Right lobe of liver (tissue), 6 donors: ENCODE data around the gene CST11. TPM values are rescaled to one million over a fixed set of nuclear protein-coding genes. Genes with fewer than 3 reads are reported as not detected.
A peak's percentile ranks its signal among the peaks of the same experiment; 100 is the strongest.

Source experiments
- ATAC-seq, 4 donors: fragments of 200-7000 bp; cut with Tn5 transposase; one replicate each; pipeline ENCODE4 v1.9.1; 2020; ENCODE audit warnings: mild to moderate bottlenecking in 4 of 4, moderate library complexity in 4 of 4
- DNase-seq, 3 donors: peaks; one replicate each; pipeline ENCODE4 v3.0.0-alpha.2; 2020
- H3K27ac ChIP-seq, 3 donors: fragments of 200-600 bp; one replicate each; pipeline ENCODE4 v1.8.0; 2022
- H3K27me3 ChIP-seq, 2 donors: fragments of 200-600 bp; one replicate each; pipeline ENCODE4 v1.8.0; 2022
- H3K36me3 ChIP-seq, 4 donors: fragments of 200-600 bp; sonication (generic) in 1 of 4; one replicate each; pipeline versions ENCODE4 v1.5.1 to v1.8.0; 2017 to 2022; ENCODE audit warnings: control low read depth in 1 of 4
- H3K4me1 ChIP-seq, 4 donors: fragments of 200-600 bp; sonication (generic) in 1 of 4; one replicate each; pipeline versions ENCODE4 v1.5.1 to v1.8.0; 2017 to 2022; ENCODE audit warnings: control low read depth in 1 of 4
- H3K4me3 ChIP-seq, 3 donors: fragments of 200-600 bp; one replicate each; pipeline ENCODE4 v1.8.0; 2022
- H3K9me3 ChIP-seq, 4 donors: fragments of 200-600 bp; sonication (generic) in 1 of 4; one replicate each; pipeline versions ENCODE4 v1.5.1 to v1.8.0; 2017 to 2022; ENCODE audit warnings: control low read depth in 1 of 4
- CTCF ChIP-seq, 4 donors: fragments of 200-600 bp in 3 of 4; fragments of 450-650 bp in 1 of 4; IDR thresholded peaks; one replicate each; pipeline versions ENCODE4 v1.5.1 to v1.8.0; 2016 to 2022; ENCODE audit warnings: antibody characterized with exemption in 4 of 4, mild to moderate bottlenecking in 2 of 4
- POLR2A ChIP-seq: fragments of 450-650 bp; IDR thresholded peaks from one replicate; pipeline ENCODE4 v1.6.1; 2017; ENCODE audit warnings: antibody characterized with exemption, mild to moderate bottlenecking
- WGBS: methylation state at CpG from one replicate; pipeline ENCODE4 v1.1.6; 2018; ENCODE audit warnings: low coverage, low lambda C conversion rate; ENCODE audit not compliant: insufficient coverage; ENCODE audit errors: missing lambda C conversion rate; 5-methylcytosine and 5-hydroxymethylcytosine counted together
- intact Hi-C, 2 donors: fragments of 100-400 bp; cut with DNase I; formaldehyde crosslinking; loops; one replicate each; pipeline versions ENCODE4 v1.11.2 to v1.14.1; 2022
- small RNA-seq, 2 experiments: library from RNA; depleted of rRNA; stranded (forward); fragments of <200 nt; gene quantifications; one replicate each; pipeline ENCODE3, GENCODE V24; 2016
- total RNA-seq, 6 experiments: library from RNA; depleted of rRNA in 2 of 6; stranded (reverse); fragments of >200 nt in 2 of 6; fragmentation: NEBNext Ultra II Directional in 3 of 6; extraction: Animal tissue kit (Norgen Biotek cat#: 25700) in 3 of 6; gene quantifications; one replicate each; pipeline versions ENCODE4 v1.1.0 to v1.2.4, GENCODE V29; 2016 to 2023
- donor health status: DM: no; HTN: yes; CAD: no.
- donor health status: DM: no; HTN: no; CAD: no.
- donor health status: DM: no; HTN: no; CAD: no.
- donor health status: DM: no; HTN: yes; CAD: no.
- donor health status: DM: no; HTN: yes; CAD: no.

Gene CST11
- total RNA-seq, 6 experiments from 2014 or later, result not detected

GRCh38 chr20:23406880-23407279 lies 45.8 kb downstream of the CST11 start:
- DNase-seq (no peak), ATAC-seq (peak in 1 of 4 donors; percentile 42)
- intact Hi-C loops, result no loop called here
- 72% methylated on average over 1 of the region's 1 CpG for WGBS
- H3K27me3 ChIP-seq, result no peaks in the 10 kb centered on the region
- H3K36me3 ChIP-seq, result no peaks in the 10 kb centered on the region
- TF ChIP-seq CTCF (IDR thresholded peaks at IDR 0.05) (no peak), POLR2A (no peak)
- no peaks in the 10 kb centered on the region for H3K9me3 ChIP-seq
- no peak overlapping the region for H3K27ac ChIP-seq
- H3K4me3 ChIP-seq, result no peak overlapping the region
- H3K4me1 ChIP-seq, result peaks cover 0 to 10% (median 5%) of the 10 kb centered on the region in 4 donors

GRCh38 chr20:23404196-23404595 lies 48.5 kb downstream of the CST11 start:
- H3K9me3 ChIP-seq, result no peaks in the 10 kb centered on the region
- H3K4me1 ChIP-seq, result peaks cover 0 to 10% (median 5%) of the 10 kb centered on the region in 4 donors
- intact Hi-C loops, result no loop called here
- H3K4me3 ChIP-seq, result no peak overlapping the region
- DNase-seq (no peak), ATAC-seq (peak in 2 of 4 donors; percentile 18 to 85)
- no peak overlapping the region for H3K27ac ChIP-seq
- peaks cover 0 to 3% (median 0%) of the 10 kb centered on the region in 4 donors for H3K36me3 ChIP-seq
- no peak for TF ChIP-seq POLR2A
- no peak for TF ChIP-seq CTCF (IDR thresholded peaks at IDR 0.05)
- H3K27me3 ChIP-seq, result no peaks in the 10 kb centered on the region
- WGBS, result 71% methylated on average over 3 of the region's 3 CpGs

- 80% methylated on average over 3 of the region's 5 CpGs for WGBS
- no peak for DNase-seq
- Histone ChIP-seq H3K36me3 (peaks cover 0 to 3% (median 0%) of the 10 kb centered on the region in 4 donors), H3K9me3 (no peaks in the 10 kb centered on the region), H3K4me1 (peaks cover 0 to 10% (median 5%) of the 10 kb centered on the region in 4 donors), H3K27me3 (no peaks in the 10 kb centered on the region), H3K4me3 (no peak overlapping the region), H3K27ac (no peak overlapping the region)
- TF ChIP-seq POLR2A, result no peak
- no peak for TF ChIP-seq CTCF (IDR thresholded peaks at IDR 0.05)
- ATAC-seq, result no peak
- intact Hi-C loops, result no loop called here
Observed at GRCh38 chr20:23403751-23404150, 48.9 kb downstream of the CST11 start.

- Histone ChIP-seq H3K36me3 (peaks cover 0 to 3% (median 0%) of the 10 kb centered on the region in 4 donors), H3K9me3 (no peaks in the 10 kb centered on the region), H3K27ac (no peak overlapping the region), H3K4me1 (no peaks in the 10 kb centered on the region), H3K4me3 (no peak overlapping the region), H3K27me3 (no peaks in the 10 kb centered on the region)
- TF ChIP-seq POLR2A (no peak), CTCF (IDR thresholded peaks at IDR 0.05) (no peak)
- intact Hi-C loops, result no loop called here
- DNase-seq, result no peak
- WGBS, result 75% methylated on average over 5 of the region's 5 CpGs
- ATAC-seq, result no peak
Observed at GRCh38 chr20:23401051-23401450, 51.6 kb downstream of the CST11 start.

Small RNAs within 50 kb of the gene (small RNA-seq; reads per million reads assigned to genes)
- 0 reads per million in 2 experiments for gene RF00019

Other genes with a start within 250 kb of the CST11 start
- gene NXT1, start 102.1 kb downstream of the CST11 start, total RNA-seq, result 10 to 100 TPM in 2 of 6 experiments, 1 to 10 TPM in 4; 3.8 to 11.2 (median 6.1) TPM
- 1 to 10 TPM; 3.5 to 9.6 (median 6.1) TPM for gene GZF1, start 90.7 kb downstream of the CST11 start, total RNA-seq
- gene NAPB, start 31.4 kb downstream of the CST11 start, total RNA-seq, result 1 to 10 TPM; 3.2 to 5.8 (median 4.9) TPM
- not detected for gene CSTL1, start 13.2 kb downstream of the CST11 start, total RNA-seq
- gene CST8, start 38.2 kb upstream of the CST11 start, total RNA-seq, result not detected
- gene CST9L, start 115.6 kb upstream of the CST11 start, total RNA-seq, result not detected
- gene CST9, start 153.0 kb upstream of the CST11 start, total RNA-seq, result not detected
- 1,000 to 10,000 TPM in 1 of 6 experiments, 100 to 1,000 TPM in 5; 504 to 1,394 (median 638) TPM for gene CST3, start 185.1 kb upstream of the CST11 start, total RNA-seq
- not detected for gene CST4, start 236.2 kb upstream of the CST11 start, total RNA-seq